ENCODE data around the gene SIK2.

Gene SIK2

DNA sequence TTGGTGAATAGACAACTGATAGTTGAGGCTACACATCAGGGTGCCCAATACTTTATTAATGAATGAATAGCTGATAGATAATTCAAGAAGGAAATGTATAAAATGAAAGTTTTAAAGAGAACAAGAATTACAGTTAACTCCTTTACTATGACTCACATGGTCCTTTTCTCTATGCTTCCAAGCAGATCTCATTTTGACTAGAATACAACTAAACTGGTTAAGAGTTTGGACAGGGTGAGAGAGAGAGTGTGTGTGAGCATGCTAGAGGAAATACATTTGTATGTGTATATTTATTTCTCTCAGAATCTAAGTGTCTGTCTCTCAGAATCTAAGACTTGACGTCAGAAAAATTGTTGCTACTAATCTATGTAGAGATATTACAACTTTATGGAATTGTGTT lies 66.7 kb downstream of the SIK2 start:
- H2BK5ac ChIP-seq (ENCODE audit: low read depth, low read length, poor library complexity, severe bottlenecking) = no peak overlapping the region
- H2BK15ac ChIP-seq (ENCODE audit: low read depth, poor library complexity, severe bottlenecking) = no peak overlapping the region
- no CpG with 5 or more reads among the region's 1 CpG for WGBS
- no peak overlapping the region for H3K14ac ChIP-seq (ENCODE audit: low read length in 2 of 2)
- H3K79me1 ChIP-seq (replicated peaks; ENCODE audit: low read length, poor library complexity, severe bottlenecking) = peaks cover 27% of the 10 kb centered on the region
- H4K8ac ChIP-seq (ENCODE audit: low read length) = no peak overlapping the region
- H4K91ac ChIP-seq (ENCODE audit: low read length) = no peak overlapping the region
- no peak overlapping the region for H2BK120ac ChIP-seq (ENCODE audit: low read depth, low read length)
- no peak overlapping the region for H2AFZ ChIP-seq (ENCODE audit: low read depth, low read length)
- H3K27me3 ChIP-seq (ENCODE audit: control insufficient read depth in 1 of 2, insufficient read depth in 1 of 2, low read length in 2 of 2) = no peaks in the 10 kb centered on the region
- no peak overlapping the region for H3K4me3 ChIP-seq (ENCODE audit: insufficient read depth in 1 of 2, low read depth in 1 of 2, low read length in 2 of 2)
- H3K9ac ChIP-seq (ENCODE audit: low read length) = no peak overlapping the region
- DNase-seq = no peak
- H3K27ac ChIP-seq (ENCODE audit: low read length, poor library complexity, severe bottlenecking) = no peak overlapping the region
- peaks cover 16 to 25% of the 10 kb centered on the region in 2 experiments for H3K36me3 ChIP-seq (ENCODE audit: control insufficient read depth in 1 of 2, insufficient read depth in 2 of 2, low read depth in 1 of 2, low read length in 2 of 2)
- H3K4ac ChIP-seq (ENCODE audit: low read depth in 1 of 2, low read length in 2 of 2) = no peak overlapping the region
- no peak overlapping the region for H2BK12ac ChIP-seq (ENCODE audit: low read length in 2 of 2)
- H3K9me3 ChIP-seq (ENCODE audit: control insufficient read depth, low read length) = no peaks in the 10 kb centered on the region
- H3K23ac ChIP-seq (ENCODE audit: low read length in 2 of 2) = no peak overlapping the region
- H3K18ac ChIP-seq (ENCODE audit: low read depth in 1 of 2, low read length in 2 of 2) = no peak overlapping the region
- H2AK5ac ChIP-seq (ENCODE audit: low read length, severe bottlenecking) = no peak overlapping the region
- peaks cover 2% of the 10 kb centered on the region for H3K4me1 ChIP-seq (ENCODE audit: control insufficient read depth, insufficient read depth, low read depth, low read length)
- no peak overlapping the region for H3K4me2 ChIP-seq (ENCODE audit: low read length, poor library complexity, severe bottlenecking)

DNA sequence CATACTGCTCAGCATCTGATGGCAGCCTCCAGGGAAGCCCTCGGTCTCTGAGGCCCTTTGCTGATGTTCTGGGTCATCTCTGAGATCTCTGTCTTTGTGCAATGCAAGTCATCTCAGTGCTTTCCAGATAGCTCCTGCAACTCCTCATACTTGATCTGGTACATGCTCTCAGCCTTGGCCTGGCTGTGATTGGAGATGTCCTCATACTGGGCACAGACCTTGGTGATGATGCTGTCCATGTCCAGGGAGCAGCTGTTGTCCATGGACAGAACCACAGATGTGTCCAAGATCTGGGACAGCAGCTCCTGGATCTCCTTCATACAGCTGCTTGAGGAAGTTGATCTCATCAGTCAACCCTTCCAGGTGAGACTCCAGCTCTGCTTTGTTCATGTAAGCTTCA lies 69.1 kb downstream of the SIK2 start:
- H3K9ac ChIP-seq (ENCODE audit: low read length) = no peak overlapping the region
- no peak overlapping the region for H2BK120ac ChIP-seq (ENCODE audit: low read depth, low read length)
- H4K91ac ChIP-seq (ENCODE audit: low read length) = no peak overlapping the region
- no peak overlapping the region for H3K4me2 ChIP-seq (ENCODE audit: low read length, poor library complexity, severe bottlenecking)
- no peak overlapping the region for H3K4me3 ChIP-seq (ENCODE audit: insufficient read depth in 1 of 2, low read depth in 1 of 2, low read length in 2 of 2)
- H3K23ac ChIP-seq (ENCODE audit: low read length in 2 of 2) = no peak overlapping the region
- no peak overlapping the region for H2AK5ac ChIP-seq (ENCODE audit: low read length, severe bottlenecking)
- 100% methylated on average over 1 of the region's 1 CpG for WGBS
- no peak overlapping the region for H2BK12ac ChIP-seq (ENCODE audit: low read length in 2 of 2)
- H3K27ac ChIP-seq (ENCODE audit: low read length, poor library complexity, severe bottlenecking) = no peak overlapping the region
- H3K9me3 ChIP-seq (ENCODE audit: control insufficient read depth, low read length) = no peaks in the 10 kb centered on the region
- no peak overlapping the region for H3K4ac ChIP-seq (ENCODE audit: low read depth in 1 of 2, low read length in 2 of 2)
- H3K18ac ChIP-seq (ENCODE audit: low read depth in 1 of 2, low read length in 2 of 2) = no peak overlapping the region
- no peak overlapping the region for H2AFZ ChIP-seq (ENCODE audit: low read depth, low read length)
- DNase-seq = no peak
- H3K36me3 ChIP-seq (ENCODE audit: control insufficient read depth in 1 of 2, insufficient read depth in 2 of 2, low read depth in 1 of 2, low read length in 2 of 2) = peaks cover 16 to 35% of the 10 kb centered on the region in 2 experiments
- H3K79me1 ChIP-seq (replicated peaks; ENCODE audit: low read length, poor library complexity, severe bottlenecking) = peaks cover 20% of the 10 kb centered on the region
- no peak overlapping the region for H3K14ac ChIP-seq (ENCODE audit: low read length in 2 of 2)
- H3K4me1 ChIP-seq (ENCODE audit: control insufficient read depth, insufficient read depth, low read depth, low read length) = no peaks in the 10 kb centered on the region
- no peak overlapping the region for H2BK5ac ChIP-seq (ENCODE audit: low read depth, low read length, poor library complexity, severe bottlenecking)
- no peak overlapping the region for H4K8ac ChIP-seq (ENCODE audit: low read length)
- no peak overlapping the region for H2BK15ac ChIP-seq (ENCODE audit: low read depth, poor library complexity, severe bottlenecking)
- no peaks in the 10 kb centered on the region for H3K27me3 ChIP-seq (ENCODE audit: control insufficient read depth in 1 of 2, insufficient read depth in 1 of 2, low read length in 2 of 2)

DNA sequence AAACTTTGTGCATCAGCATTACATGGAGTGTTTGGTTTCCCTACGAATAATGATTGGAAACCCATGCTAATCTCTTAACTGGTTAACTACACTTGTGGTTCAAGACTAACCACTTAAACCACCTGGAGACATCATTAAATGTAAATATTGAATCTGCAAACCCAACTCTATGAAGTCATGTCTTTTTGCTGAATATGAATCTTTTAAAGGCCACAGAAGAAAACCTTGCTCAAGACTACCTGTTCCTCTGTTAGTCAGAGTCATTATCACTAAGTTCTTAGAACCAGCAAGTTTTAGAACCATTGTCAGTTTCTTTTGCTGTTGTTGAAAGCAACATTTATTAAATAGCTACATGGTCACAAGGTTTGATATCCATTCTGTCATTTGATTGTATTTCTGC lies 70.7 kb downstream of the SIK2 start:
- Histone ChIP-seq H3K18ac (ENCODE audit: low read depth in 1 of 2, low read length in 2 of 2) (no peak overlapping the region), H4K8ac (ENCODE audit: low read length) (no peak overlapping the region), H3K14ac (ENCODE audit: low read length in 2 of 2) (no peak overlapping the region), H3K4me2 (ENCODE audit: low read length, poor library complexity, severe bottlenecking) (no peak overlapping the region), H3K23ac (ENCODE audit: low read length in 2 of 2) (no peak overlapping the region), H2BK12ac (ENCODE audit: low read length in 2 of 2) (no peak overlapping the region), H3K4me1 (ENCODE audit: control insufficient read depth, insufficient read depth, low read depth, low read length) (no peaks in the 10 kb centered on the region), H3K27me3 (ENCODE audit: control insufficient read depth in 1 of 2, insufficient read depth in 1 of 2, low read length in 2 of 2) (no peaks in the 10 kb centered on the region), H3K9ac (ENCODE audit: low read length) (no peak overlapping the region), H2AK5ac (ENCODE audit: low read length, severe bottlenecking) (no peak overlapping the region), H3K4me3 (ENCODE audit: insufficient read depth in 1 of 2, low read depth in 1 of 2, low read length in 2 of 2) (no peak overlapping the region), H3K9me3 (ENCODE audit: control insufficient read depth, low read length) (no peaks in the 10 kb centered on the region), H3K27ac (ENCODE audit: low read length, poor library complexity, severe bottlenecking) (no peak overlapping the region), H2BK5ac (ENCODE audit: low read depth, low read length, poor library complexity, severe bottlenecking) (no peak overlapping the region), H2BK120ac (ENCODE audit: low read depth, low read length) (no peak overlapping the region), H4K91ac (ENCODE audit: low read length) (no peak overlapping the region), H3K79me1 (replicated peaks; ENCODE audit: low read length, poor library complexity, severe bottlenecking) (peaks cover 18% of the 10 kb centered on the region), H3K4ac (ENCODE audit: low read depth in 1 of 2, low read length in 2 of 2) (no peak overlapping the region), H2AFZ (ENCODE audit: low read depth, low read length) (no peak overlapping the region), H2BK15ac (ENCODE audit: low read depth, poor library complexity, severe bottlenecking) (no peak overlapping the region), H3K36me3 (ENCODE audit: control insufficient read depth in 1 of 2, insufficient read depth in 2 of 2, low read depth in 1 of 2, low read length in 2 of 2) (peaks cover 16 to 35% of the 10 kb centered on the region in 2 experiments)
- WGBS = 100% methylated on average over 1 of the region's 1 CpG
- no peak for DNase-seq

GRCh38 chr11:111674941-111675340 lies 72.7 kb downstream of the SIK2 start:
- no peak for DNase-seq
- no peak overlapping the region for H2AFZ ChIP-seq (ENCODE audit: low read depth, low read length)

More at GRCh38 chr11:111674941-111675340, 72.7 kb downstream of the SIK2 start:
- Histone ChIP-seq H2BK12ac (ENCODE audit: low read length in 2 of 2) (no peak overlapping the region), H3K4me3 (ENCODE audit: insufficient read depth in 1 of 2, low read depth in 1 of 2, low read length in 2 of 2) (no peak overlapping the region), H2AK5ac (ENCODE audit: low read length, severe bottlenecking) (no peak overlapping the region), H3K27ac (ENCODE audit: low read length, poor library complexity, severe bottlenecking) (no peak overlapping the region), H3K18ac (ENCODE audit: low read depth in 1 of 2, low read length in 2 of 2) (no peak overlapping the region), H3K4me2 (ENCODE audit: low read length, poor library complexity, severe bottlenecking) (no peak overlapping the region), H3K79me1 (replicated peaks; ENCODE audit: low read length, poor library complexity, severe bottlenecking) (peaks cover 21% of the 10 kb centered on the region), H3K14ac (ENCODE audit: low read length in 2 of 2) (no peak overlapping the region), H2BK5ac (ENCODE audit: low read depth, low read length, poor library complexity, severe bottlenecking) (no peak overlapping the region), H3K27me3 (ENCODE audit: control insufficient read depth in 1 of 2, insufficient read depth in 1 of 2, low read length in 2 of 2) (no peaks in the 10 kb centered on the region), H4K91ac (ENCODE audit: low read length) (no peak overlapping the region), H3K4ac (ENCODE audit: low read depth in 1 of 2, low read length in 2 of 2) (no peak overlapping the region), H3K23ac (ENCODE audit: low read length in 2 of 2) (no peak overlapping the region), H2BK15ac (ENCODE audit: low read depth, poor library complexity, severe bottlenecking) (no peak overlapping the region), H2BK120ac (ENCODE audit: low read depth, low read length) (no peak overlapping the region), H3K9me3 (ENCODE audit: control insufficient read depth, low read length) (no peaks in the 10 kb centered on the region), H3K9ac (ENCODE audit: low read length) (no peak overlapping the region), H4K8ac (ENCODE audit: low read length) (no peak overlapping the region), H3K36me3 (ENCODE audit: control insufficient read depth in 1 of 2, insufficient read depth in 2 of 2, low read depth in 1 of 2, low read length in 2 of 2) (peaks cover 16 to 35% of the 10 kb centered on the region in 2 experiments), H3K4me1 (ENCODE audit: control insufficient read depth, insufficient read depth, low read depth, low read length) (no peaks in the 10 kb centered on the region)
- WGBS = no CpG with 5 or more reads among the region's 1 CpG
